ENCODE data around the gene SORD.
"Not testable (repeated sequence)": the region's sequence is repeated elsewhere in the genome, so short reads cannot be mapped to it uniquely, and the experiment has no call there.

Gene SORD

DNA sequence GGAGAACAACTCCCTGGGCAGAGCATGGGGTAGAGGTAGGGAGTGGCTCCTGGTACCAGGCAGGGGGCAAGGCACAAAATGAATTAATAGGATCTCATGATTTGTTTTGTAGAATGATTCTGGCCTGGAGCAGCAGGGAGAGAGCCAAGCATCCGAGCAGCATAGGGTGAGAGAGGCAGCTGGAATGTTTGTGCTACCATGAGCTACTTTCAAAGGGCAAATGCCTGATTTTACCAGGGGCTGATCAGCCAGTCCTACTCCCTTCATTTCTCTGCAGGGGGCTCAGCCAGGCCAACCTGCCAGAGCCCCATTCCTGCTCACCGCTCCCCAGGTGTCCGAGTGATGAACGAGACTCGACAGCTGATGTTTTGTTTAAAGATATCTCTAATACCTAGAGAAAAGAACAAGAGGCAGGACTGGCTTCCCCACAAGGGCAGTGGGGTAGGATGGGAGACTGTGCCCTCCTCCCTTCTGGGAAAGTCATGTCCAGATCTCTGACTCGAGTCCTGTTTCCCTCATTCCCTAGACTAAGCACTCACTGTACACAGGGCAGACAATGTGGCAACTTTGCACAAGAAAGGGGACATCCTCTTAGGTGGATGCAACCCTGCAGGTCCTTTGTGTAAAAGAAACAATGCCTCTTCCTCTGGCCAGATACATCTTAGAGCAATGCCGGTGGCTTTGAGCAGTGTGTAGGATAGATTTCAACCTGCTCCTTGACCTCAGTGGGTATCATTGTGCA lies 78.1 kb downstream of the SORD start:
- DNase-seq: no peak

DNA sequence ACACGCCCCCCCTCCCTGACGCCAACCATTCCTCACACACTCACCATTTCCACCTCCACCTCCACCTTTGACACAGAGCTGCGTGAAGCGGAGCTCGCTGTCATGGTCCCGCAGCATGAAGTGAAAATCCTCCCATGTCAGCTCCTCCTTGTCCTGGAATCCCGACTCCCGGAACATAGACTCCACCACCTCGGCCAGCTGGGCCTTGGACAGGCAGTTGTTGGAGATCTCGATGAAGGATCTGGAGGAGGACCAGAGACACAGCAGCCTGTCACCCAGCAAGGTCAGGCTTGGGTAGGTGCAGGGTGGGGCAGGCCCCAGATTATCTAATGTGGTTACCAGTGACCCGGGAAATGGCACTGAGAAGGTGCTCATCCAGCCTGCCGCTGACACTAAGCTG lies 78.8 kb downstream of the SORD start:
- DNase-seq: no peak

DNA sequence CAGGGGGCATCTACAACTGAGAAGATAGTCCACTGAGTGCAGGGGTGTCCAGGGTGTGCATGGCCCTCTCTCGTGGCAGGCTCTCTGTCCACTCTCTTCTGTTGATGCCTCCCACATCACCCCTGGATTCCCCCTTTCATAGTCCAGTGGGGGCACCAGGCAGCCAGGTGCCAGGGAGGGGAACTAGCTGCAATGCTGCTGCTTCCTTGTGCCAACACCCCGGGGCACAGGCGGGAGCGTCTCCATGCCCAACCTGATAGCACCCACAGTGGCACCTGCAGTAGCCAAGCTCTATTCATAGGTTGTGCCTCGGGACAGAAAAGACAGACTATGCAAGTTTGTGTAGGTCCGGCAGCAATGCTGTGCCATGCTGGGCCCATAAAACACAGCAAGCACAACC lies 79.2 kb downstream of the SORD start:
- no peak for DNase-seq

DNA sequence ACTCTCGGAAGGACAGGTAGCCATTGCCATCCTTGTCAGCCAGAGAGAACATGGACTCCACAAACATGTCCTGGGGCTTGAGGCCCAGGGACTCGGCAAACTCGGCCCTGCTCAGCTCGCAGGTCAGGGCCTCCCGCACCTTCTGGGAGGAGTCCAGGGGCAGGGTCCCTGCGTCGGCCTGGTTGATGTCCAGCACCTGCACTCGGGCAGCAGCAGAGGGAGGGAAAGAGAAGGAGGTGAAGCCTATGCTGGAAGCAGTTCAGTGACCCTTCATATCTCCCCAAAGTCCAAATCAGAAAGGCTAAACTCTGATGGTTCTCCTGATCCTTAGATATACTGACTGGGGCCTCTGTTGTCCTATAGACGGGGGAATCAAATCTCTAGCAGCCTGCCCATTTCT lies 81.2 kb downstream of the SORD start:
- DNase-seq: not testable (repeated sequence)

DNA sequence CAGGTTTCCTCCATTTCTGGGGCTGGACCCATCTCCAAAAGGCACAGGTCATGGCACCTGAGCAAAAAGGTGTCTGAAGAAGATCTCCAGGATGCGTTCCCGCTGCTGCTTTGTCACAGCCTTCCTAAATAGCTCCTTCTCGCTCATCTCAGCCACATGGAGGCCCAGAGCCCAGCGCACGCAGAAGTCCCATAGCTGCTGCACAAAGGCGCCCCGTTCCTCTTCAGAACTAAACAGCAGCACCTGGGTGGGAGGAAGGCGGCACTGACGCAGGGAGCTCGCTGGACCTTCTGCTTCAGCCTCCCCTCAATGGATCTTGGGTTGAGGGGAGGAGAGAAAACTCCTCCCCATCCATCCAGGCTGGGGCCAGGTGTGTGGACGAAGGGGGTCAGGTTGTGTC lies 82.6 kb downstream of the SORD start:
- DNase-seq: no peak

DNA sequence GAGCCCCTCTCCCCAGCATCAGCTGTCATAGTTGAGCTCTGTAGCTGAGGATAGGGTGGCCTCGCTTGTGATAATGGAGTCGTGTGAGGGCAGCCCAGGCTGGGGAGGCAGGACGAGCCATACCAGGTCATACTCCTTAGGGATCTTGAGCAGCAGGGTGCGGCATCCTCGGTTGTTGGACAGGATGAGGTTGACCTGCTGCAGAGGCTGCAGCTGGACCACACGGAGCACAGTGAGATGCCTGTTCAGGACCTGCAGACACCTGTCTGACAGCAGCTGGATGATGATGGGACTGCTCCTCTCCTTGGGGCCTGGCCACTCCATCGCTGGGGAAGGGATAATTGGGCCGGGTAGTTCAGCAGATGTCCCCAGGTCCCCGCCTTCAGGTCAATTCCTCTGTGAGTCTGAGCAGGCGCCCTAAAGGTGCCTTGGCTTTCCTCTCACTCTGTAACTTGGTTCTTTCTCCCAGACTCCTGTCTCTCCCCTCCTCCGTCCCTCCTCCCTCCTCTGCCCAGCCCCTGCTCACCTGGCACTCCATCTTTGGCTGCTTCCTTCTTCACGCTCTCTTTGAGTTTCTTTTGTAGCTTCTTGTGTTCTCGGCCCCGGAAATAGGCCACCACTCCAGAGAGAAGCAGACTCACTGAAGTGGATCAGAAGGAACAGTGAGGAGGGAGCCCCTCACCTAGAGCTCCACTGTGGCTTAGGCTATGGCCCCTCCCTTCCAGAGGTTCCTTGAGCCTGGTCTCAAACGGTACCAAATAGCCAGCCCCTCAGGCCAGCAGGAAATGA lies 83.2 kb downstream of the SORD start:
- DNase-seq: no peak

DNA sequence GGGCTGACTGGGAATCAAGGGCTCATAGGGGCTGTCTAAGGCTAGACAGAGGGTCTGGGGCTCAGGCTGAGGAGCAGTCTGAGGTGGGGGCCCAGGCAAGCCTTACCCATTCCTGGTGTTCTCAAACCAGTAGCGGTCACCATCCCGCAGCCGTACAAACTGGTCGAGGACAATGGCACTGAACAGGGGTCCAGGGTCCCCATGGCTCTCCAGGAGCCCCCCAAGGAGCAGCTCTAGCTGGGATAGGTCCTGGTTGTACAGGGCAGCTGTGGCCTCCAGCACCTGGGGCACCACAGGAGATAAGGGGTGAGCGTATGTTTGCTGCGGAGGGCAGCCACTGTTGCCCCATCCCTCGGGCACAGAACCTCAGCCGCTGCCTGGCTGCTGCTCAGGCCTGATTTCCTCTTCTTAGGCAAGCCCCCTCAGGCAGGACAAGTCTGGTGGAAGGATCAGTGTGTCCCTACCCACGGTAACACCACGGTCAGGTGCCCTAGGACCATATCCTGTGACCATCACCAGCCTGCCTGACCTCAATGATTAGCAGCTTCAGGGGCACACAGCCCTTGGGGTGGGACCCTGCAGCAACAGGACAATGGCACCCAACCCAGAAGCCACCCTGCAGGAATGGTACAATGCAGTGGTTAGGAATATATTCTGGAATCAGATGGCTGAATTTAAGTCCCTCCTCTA lies 85.1 kb downstream of the SORD start:
- no peak for DNase-seq

DNA sequence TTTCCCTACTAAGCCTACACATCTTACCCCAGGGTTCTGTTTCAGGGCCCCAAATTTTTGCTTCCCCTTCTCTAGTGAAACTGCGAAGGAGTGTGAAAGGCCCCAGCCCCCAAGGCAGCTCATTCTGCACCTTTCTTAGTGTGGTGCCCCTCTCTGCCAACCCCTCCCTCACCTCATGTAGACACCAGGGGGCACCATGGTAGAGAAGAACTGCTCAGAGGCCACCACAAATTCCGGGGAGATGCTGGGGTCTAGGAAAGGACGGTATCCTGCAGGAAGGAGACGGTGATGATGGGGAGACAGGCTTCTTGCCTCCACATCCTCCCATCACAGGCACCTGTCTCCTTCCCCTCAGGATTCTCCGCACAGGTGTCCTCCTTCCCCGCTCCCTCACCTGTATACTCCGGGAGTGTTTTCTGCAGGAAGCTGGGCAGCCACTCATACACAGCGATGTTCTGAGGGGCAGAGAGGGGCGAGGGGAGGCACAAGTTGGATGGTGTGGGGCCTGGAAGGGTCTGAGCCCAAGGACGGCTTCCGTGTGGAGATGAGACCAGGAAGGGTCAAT lies 87.3 kb downstream of the SORD start:
- DNase-seq: no peak

DNA sequence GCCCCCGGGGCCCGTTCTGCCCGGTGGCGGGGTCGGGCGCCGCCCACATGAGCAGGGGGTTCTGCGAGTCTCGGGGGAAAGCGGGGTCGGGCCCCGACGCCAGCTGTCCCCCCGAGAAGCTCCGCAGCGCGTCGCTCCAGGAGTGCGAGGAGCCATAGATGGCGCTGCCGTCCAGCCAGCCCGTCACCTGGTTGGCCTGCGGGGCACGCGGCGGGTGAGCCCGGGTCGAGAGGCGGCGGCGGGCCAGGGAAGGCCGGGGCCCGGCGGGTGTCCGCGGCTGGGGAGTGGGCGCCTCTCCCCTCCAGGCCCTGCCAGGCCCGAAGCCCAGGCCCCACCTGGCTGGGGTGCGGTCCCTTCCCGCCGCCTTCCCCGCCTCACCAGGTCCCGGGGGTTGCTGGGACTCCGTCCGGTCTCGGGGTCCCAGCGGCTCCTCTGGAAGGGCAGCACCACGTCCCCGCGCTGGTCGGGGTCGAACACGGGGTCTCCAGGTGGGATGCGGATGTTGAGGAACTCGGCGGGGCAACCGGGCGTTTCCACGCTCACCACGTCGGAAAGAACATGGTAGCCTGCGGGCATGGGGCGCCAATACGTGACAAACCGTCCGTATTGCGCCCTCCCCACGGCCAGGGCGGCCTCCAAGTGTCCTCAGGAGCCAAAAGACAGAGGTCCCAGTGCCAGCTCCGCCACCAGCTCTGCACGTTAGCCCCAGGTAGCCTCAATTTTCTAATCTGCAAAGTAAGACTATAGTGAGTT lies 88.6 kb downstream of the SORD start:
- no peak for DNase-seq

DNA sequence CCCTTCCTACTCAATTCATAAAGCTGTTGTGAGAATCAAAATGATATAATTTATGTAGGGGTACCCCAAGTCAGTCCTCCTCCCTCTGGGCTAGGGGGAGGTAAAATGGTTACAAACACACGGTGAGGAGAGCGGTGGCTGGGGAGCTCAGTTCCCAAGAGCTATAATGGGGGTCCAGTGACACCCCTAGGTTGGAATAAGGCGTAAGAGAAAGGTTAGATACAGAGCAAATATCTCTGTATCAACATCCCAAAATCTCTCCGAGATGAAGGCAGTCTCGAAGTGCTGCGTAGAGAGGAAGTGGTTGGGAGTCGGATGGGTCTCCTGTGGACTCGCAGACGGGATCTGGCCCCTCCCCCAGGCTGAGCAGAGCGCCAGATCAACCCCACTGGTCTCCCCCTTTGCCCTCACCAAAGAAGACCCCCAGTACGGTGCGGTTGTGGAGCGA lies 89.2 kb downstream of the SORD start:
- no peak for DNase-seq

DNA sequence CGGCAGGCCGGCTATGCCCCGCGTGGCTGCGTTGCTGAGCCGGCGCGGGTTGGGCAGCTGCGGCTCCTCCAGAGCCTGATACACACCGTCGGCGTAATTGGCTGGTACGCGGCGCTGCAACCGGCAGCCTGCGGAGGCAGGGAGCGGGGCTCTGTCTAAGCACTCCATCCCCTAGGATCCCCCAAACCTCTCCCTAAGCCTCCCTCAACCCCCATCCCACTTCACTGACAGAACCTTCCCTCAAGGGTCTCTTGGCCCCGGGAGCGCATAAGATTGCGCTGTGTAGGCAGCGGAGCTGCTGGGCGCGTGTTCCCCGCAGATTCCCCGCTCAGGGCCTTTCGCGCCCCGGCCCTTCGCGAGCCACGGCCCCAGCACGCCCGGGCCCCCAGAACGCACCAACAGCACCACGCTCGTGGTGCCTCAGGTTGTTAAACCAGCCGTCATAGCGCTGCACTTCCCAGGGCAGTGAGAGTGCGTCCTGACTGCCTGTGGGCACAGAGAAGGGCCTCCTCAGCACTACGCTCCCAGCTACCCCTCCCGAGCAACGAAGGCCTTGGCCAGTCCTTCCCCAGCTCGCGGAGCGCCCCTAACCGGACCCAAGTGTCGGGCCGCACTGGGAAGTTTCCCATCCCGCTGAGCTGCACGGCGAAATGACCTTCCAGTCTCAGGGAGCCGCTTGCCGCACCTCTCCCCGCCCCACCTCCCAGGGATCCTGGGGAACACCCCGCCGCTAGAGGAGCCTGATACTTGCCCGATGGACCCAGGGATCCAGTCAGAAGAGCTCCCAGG lies 89.8 kb downstream of the SORD start:
- DNase-seq: no peak

DNA sequence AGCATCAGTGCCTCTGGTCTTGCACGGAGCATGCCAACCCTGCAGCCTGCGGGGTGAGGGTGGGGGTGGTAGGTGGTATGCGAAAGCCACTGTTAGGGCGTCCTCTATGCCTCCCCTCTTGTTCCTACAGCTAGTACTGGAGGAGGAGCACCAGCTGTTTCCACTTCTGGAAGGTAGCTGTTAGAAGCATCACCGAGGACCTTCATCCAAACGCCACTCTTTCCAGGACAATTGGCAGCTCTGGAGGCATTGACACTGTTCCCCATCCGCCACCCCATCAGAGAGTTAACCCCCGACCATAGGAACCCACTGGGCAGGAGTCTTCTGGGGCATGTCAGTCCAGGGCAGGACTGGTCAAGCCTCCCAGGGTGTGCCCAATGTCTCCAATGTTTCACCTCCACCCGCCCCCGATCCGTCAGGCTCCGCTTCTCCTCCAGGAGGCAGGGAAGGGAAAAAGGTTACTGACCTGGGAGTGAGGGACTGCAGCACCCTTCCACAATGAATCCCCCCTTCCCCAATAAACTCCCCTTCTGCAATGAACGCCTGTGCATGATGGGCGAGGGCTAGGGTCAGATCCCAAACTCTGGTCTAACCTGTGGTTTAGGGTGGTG lies 90.5 kb downstream of the SORD start:
- DNase-seq: no peak

DNA sequence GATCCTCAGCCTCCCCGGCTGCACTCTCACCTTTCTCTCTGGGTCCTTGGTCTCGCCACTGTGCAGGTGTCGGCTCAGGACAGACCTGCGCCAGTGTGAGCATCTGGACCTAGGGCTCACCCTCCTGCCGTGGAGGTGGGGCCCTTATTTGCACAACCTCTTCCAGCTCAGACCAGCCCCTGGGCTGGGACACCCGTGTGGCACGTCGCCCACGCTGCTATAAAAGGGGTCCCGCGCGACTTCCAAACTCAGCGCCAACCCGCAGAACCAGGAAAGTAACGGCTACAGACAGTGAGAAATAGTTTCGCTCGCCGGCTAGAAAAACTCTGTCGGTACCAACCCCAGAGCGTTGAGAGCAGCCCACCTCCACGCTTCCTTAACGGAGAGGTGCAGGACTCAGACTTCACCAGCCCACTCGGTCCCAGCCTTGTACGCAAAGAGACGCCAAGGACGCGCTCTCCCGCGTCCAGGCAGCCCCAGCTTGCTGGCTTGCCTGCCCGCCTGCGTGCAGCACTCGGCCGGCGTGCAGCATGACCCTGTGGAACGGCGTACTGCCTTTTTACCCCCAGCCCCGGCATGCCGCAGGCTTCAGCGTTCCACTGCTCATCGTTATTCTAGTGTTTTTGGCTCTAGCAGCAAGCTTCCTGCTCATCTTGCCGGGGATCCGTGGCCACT lies 91.2 kb downstream of the SORD start, which contains the start of the genes DUOX2 and DUOXA2:
DUOX2 (minus strand) TSS at position 97 of the 675 bp plus-strand sequence. CDS start 761 bp downstream, outside the sequence.
DUOXA2 (plus strand) TSS at position 251 of the 675 bp plus-strand sequence; CDS start at position 531, 280 bp downstream.
- no peak for DNase-seq

DNA sequence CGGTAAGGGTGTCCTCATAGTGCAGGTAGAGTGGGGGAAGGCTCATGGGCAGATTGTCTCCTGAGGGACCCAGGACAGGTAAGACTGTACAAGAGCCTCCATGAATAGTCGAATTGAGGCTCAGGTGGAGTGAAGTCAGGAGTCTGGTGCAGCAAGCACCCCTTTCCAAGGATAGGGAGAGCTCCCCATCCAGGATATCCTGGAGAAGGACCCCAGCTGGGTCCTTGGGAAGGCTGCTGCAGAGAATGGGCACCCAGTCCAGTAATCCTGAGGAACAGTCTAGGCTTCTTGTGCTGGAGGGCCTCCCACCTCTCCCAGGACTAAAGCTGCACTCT lies 91.7 kb downstream of the SORD start:
- no peak for DNase-seq

DNA sequence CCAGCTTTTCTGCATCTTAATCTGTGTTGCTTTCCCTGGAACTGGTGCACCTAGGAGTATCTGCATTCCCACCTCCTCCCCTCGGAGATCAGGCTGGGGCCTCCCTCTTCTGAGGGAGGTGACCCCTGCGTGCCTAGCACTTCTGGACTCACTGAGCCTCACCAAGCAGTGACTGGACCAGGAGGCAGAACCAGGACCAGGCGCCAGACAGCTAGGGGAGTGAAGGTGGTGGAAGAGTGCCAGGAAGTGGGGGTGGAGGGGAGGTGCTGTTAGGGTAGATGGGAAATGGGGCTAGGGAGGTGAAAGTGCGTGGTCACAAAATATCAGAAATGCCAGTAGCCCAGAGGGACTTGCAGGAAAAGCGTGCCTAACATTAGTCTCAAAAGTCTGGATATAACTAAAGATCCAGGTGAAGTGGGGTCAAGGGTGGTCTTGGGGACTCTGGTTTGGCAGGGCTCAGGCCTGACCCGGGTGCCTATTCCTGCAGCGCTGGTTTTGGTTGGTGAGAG lies 92.4 kb downstream of the SORD start:
- DNase-seq: no peak

DNA sequence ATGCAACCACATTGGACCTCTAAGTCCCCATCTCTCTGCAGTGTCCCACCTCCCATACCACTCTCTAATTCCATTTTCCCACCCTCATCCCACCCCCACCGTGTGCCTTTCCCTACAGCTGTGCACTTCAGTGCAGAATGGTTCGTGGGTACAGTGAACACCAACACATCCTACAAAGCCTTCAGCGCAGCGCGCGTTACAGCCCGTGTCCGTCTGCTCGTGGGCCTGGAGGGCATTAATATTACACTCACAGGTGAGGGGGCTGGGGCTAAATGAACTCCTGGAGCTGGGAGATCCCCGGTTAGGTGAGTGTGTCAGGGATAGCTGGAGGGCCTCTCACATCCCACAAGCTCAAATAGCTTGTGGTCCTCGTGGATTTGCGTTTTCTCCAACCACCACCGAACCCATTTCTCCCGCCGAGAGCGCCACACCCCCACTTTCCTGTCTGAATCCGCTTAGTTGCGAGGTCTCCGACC lies 93.0 kb downstream of the SORD start:
- no peak for DNase-seq

DNA sequence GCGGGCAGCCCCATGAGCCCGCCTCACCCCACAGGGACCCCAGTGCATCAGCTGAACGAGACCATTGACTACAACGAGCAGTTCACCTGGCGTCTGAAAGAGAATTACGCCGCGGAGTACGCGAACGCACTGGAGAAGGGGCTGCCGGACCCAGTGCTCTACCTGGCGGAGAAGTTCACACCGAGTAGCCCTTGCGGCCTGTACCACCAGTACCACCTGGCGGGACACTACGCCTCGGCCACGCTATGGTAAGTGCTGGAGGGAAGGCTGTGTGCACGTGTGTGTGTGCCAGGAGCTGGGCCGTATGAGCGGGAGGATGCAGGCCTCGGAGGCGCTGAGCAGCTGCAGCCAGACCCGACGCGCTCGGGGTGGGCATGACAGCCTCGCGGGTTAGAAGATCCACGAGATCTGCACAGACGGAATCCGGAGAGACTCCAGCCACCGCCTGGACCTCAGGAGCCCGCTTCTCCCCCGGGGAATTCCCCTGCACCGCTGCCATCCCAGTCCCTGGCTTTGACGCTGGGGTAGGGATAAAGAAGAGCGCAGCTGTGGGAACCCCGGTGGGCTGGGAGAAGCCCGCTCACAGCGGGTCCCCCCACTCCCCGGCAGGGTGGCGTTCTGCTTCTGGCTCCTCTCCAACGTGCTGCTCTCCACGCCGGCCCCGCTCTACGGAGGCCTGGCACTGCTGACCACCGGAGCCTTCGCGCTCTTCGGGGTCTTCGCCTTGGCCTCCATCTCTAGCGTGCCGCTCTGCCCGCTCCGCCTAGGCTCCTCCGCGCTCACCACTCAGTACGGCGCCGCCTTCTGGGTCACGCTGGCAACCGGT lies 93.7 kb downstream of the SORD start:
- DNase-seq: no peak

DNA sequence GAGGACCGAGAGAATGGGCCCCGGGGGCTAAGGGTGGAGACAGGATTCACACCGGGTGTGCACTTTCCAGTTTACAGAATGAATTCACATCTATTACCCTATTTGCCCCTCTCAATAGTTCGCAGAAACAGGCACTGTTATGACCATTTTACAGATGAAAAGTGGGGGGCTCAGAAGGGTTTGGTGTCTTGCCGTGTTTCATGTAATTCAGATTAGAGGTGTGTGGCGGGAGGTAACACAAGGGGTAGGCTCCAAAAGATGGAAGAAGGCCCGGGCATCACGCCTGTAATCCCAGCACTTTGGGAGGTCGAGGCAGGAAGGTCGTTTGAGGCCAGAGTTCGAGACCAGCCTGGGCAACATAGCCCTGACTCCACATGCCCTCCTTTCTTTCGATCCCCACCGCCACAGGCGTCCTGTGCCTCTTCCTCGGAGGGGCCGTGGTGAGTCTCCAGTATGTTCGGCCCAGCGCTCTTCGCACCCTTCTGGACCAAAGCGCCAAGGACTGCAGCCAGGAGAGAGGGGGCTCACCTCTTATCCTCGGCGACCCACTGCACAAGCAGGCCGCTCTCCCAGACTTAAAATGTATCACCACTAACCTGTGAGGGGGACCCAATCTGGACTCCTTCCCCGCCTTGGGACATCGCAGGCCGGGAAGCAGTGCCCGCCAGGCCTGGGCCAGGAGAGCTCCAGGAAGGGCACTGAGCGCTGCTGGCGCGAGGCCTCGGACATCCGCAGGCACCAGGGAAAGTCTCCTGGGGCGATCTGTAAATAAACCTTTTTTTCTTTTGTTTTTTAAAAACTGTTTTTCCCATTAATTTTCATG lies 94.5 kb downstream of the SORD start:
- DNase-seq: no peak

Measured in activated T-cell treated with anti-CD3 and anti-CD28 coated beads for 4 hours (primary cell).